Measurements from ENCODE around the gene TAS2R31. TPM values are rescaled to one million over a fixed set of nuclear protein-coding genes. Genes with fewer than 3 reads are reported as not detected.
"Not testable (repeated sequence)": the region's sequence is repeated elsewhere in the genome, so short reads cannot be mapped to it uniquely, and the experiment has no call there.

TAS2R31 gene
- total RNA-seq, 1 donor from 2014 or later: 5.7 TPM

GRCh38 chr12:11055306-11055705, 24.1 kb upstream of the TAS2R31 start:
- no peak for DNase-seq
- Mint-ChIP-seq H3K4me1 (ENCODE audit: low read depth, unreplicated experiment) (peaks cover 8% of the 10 kb centered on the region), H3K36me3 (ENCODE audit: unreplicated experiment) (peaks cover 5% of the 10 kb centered on the region), H3K9me3 (ENCODE audit: unreplicated experiment) (peaks cover 5% of the 10 kb centered on the region), H3K27me3 (ENCODE audit: unreplicated experiment) (no peaks in the 10 kb centered on the region), H3K27ac (ENCODE audit: unreplicated experiment) (no peak overlapping the region), H3K4me3 (ENCODE audit: unreplicated experiment) (no peak overlapping the region)
- TF ChIP-seq CTCF (IDR thresholded peaks at IDR 0.05; ENCODE audit: partially characterized antibody, unreplicated experiment): no peak

- H3K9me3 Mint-ChIP-seq (ENCODE audit: unreplicated experiment); H3K27me3 Mint-ChIP-seq (ENCODE audit: unreplicated experiment); H3K4me3 Mint-ChIP-seq (ENCODE audit: unreplicated experiment); H3K36me3 Mint-ChIP-seq (ENCODE audit: unreplicated experiment); H3K4me1 Mint-ChIP-seq (ENCODE audit: low read depth, unreplicated experiment); DNase-seq; H3K27ac Mint-ChIP-seq (ENCODE audit: unreplicated experiment): not testable (repeated sequence)
Measured at GRCh38 chr12:11049806-11050531, 18.8 kb upstream of the TAS2R31 start.

- not testable (repeated sequence) for H3K4me3 Mint-ChIP-seq (ENCODE audit: unreplicated experiment); H3K9me3 Mint-ChIP-seq (ENCODE audit: unreplicated experiment); H3K36me3 Mint-ChIP-seq (ENCODE audit: unreplicated experiment); DNase-seq; H3K4me1 Mint-ChIP-seq (ENCODE audit: low read depth, unreplicated experiment); H3K27me3 Mint-ChIP-seq (ENCODE audit: unreplicated experiment); H3K27ac Mint-ChIP-seq (ENCODE audit: unreplicated experiment)
Measured at GRCh38 chr12:11041366-11041765, 10.2 kb upstream of the TAS2R31 start.

- Mint-ChIP-seq H3K9me3 (ENCODE audit: unreplicated experiment) (no peaks in the 10 kb centered on the region), H3K4me1 (ENCODE audit: low read depth, unreplicated experiment) (no peaks in the 10 kb centered on the region), H3K27me3 (ENCODE audit: unreplicated experiment) (no peaks in the 10 kb centered on the region), H3K27ac (ENCODE audit: unreplicated experiment) (no peak overlapping the region), H3K4me3 (ENCODE audit: unreplicated experiment) (no peak overlapping the region), H3K36me3 (ENCODE audit: unreplicated experiment) (no peaks in the 10 kb centered on the region)
- DNase-seq: no peak
- no peak for TF ChIP-seq CTCF (IDR thresholded peaks at IDR 0.05; ENCODE audit: partially characterized antibody, unreplicated experiment)
Measured at GRCh38 chr12:11040162-11040561, 9.0 kb upstream of the TAS2R31 start.

- DNase-seq: no peak
- no peak for TF ChIP-seq CTCF (IDR thresholded peaks at IDR 0.05; ENCODE audit: partially characterized antibody, unreplicated experiment)
- Mint-ChIP-seq H3K27me3 (ENCODE audit: unreplicated experiment) (no peaks in the 10 kb centered on the region), H3K4me3 (ENCODE audit: unreplicated experiment) (no peak overlapping the region), H3K36me3 (ENCODE audit: unreplicated experiment) (no peaks in the 10 kb centered on the region), H3K4me1 (ENCODE audit: low read depth, unreplicated experiment) (no peaks in the 10 kb centered on the region), H3K9me3 (ENCODE audit: unreplicated experiment) (no peaks in the 10 kb centered on the region), H3K27ac (ENCODE audit: unreplicated experiment) (no peak overlapping the region)
Measured at GRCh38 chr12:11039171-11039570, 8.0 kb upstream of the TAS2R31 start.

GRCh38 chr12:11033959-11034358, 2.8 kb upstream of the TAS2R31 start:
- not testable (repeated sequence) for H3K4me3 Mint-ChIP-seq (ENCODE audit: unreplicated experiment); H3K27me3 Mint-ChIP-seq (ENCODE audit: unreplicated experiment); H3K36me3 Mint-ChIP-seq (ENCODE audit: unreplicated experiment); DNase-seq; H3K27ac Mint-ChIP-seq (ENCODE audit: unreplicated experiment); H3K9me3 Mint-ChIP-seq (ENCODE audit: unreplicated experiment); H3K4me1 Mint-ChIP-seq (ENCODE audit: low read depth, unreplicated experiment)

Data from glutamatergic neuron (in vitro differentiated cells).